ENCODE data around the gene FYB1. TPM values are rescaled to one million over a fixed set of nuclear protein-coding genes. Genes with fewer than 3 reads are reported as not detected.

The FYB1 gene
- total RNA-seq, 1 donor from 2014 or later: 0.55 TPM

DNA sequence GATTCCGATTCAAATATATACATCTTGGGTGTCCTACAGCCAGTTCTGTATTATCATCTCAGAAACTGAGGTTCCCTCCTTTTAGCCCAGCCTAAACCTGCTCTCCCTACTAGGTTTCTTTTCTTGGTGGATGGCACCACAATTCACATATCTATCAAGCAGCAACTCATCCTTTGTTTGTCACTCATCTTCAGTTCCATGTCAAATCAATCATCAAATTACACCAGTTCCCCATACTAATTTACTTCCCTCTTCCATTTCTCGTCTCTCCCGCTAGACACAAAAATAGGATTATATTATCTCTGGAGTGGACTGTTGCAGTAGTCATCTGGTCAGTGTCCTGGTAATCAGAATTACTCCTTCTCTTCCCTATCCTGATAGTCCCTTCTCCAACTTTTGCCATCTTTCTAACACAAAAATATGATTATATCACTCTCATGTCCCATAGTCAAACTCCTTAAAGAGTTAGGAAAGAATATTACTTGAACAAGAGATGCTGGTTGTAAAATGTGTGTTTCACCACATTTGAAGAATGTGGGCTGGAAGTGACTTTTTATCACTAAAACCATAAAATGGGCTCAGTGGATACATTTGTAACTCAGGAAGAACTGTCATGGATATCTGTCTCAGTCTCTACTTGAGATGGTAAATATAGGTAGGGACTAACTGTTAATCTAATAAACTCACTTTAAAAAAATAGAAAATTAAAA lies 76.1 kb downstream of the FYB1 start:
- no peaks in the 10 kb centered on the region for H3K4me1 Mint-ChIP-seq

DNA sequence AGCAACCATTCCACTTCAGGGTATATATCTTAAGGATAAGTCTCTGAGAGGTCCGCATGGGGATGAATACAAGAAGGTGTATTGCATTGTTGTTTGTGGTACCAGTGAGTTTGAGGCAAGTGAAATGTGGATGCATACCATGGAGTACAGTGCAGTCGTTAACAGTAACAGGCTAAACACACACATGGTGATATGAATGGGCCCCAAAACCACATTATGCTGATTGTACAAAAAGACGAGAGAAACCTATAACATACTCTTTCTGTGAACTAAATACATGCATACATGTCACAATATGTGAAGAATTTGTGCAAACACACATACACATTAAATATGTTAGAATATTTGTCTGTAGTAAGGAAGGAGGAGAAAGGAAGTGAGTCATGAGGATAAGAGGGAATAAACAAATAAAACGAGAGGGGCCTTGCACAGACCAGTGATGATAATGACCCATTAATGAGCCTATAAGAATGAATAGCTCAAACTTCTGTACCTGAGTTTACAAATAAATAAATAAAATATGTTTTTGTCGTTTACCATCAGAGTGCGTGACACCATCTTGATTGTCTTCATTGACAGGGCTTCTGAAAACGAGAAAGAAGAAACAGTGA lies 78.7 kb downstream of the FYB1 start:
- H3K36me3 Mint-ChIP-seq (ENCODE audit: low read depth): no peaks in the 10 kb centered on the region
- ATAC-seq (ENCODE audit: low read depth): no peak
- H3K9me3 Mint-ChIP-seq: no peaks in the 10 kb centered on the region
- POLR2A ChIA-PET: no interaction called here
- no peak overlapping the region for H3K4me3 Mint-ChIP-seq
- H3K4me1 Mint-ChIP-seq: no peaks in the 10 kb centered on the region
- TF ChIP-seq, protein P1, sequence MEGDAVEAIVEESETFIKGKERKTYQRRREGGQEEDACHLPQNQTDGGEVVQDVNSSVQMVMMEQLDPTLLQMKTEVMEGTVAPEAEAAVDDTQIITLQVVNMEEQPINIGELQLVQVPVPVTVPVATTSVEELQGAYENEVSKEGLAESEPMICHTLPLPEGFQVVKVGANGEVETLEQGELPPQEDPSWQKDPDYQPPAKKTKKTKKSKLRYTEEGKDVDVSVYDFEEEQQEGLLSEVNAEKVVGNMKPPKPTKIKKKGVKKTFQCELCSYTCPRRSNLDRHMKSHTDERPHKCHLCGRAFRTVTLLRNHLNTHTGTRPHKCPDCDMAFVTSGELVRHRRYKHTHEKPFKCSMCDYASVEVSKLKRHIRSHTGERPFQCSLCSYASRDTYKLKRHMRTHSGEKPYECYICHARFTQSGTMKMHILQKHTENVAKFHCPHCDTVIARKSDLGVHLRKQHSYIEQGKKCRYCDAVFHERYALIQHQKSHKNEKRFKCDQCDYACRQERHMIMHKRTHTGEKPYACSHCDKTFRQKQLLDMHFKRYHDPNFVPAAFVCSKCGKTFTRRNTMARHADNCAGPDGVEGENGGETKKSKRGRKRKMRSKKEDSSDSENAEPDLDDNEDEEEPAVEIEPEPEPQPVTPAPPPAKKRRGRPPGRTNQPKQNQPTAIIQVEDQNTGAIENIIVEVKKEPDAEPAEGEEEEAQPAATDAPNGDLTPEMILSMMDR (IDR thresholded peaks at IDR 0.05): no peak
- H3K27me3 Mint-ChIP-seq: no peaks in the 10 kb centered on the region
- CTCF ChIA-PET: no interaction called here
- intact Hi-C loops (cut with micrococcal nuclease): no loop called here
- no peak overlapping the region for H3K27ac Mint-ChIP-seq
- DNase-seq: no peak

More for the DNA sequence above, 76.1 kb downstream of the FYB1 start:
- H3K27me3 Mint-ChIP-seq: no peaks in the 10 kb centered on the region
- H3K9me3 Mint-ChIP-seq: no peaks in the 10 kb centered on the region
- ChIA-PET POLR2A (no interaction called here), CTCF (no interaction called here)
- DNase-seq: no peak
- H3K4me3 Mint-ChIP-seq: no peak overlapping the region
- intact Hi-C loops (cut with micrococcal nuclease): no loop called here
- H3K27ac Mint-ChIP-seq: no peak overlapping the region
- TF ChIP-seq, protein P1 (IDR thresholded peaks at IDR 0.05): no peak
- no peak for ATAC-seq (ENCODE audit: low read depth)
- no peaks in the 10 kb centered on the region for H3K36me3 Mint-ChIP-seq (ENCODE audit: low read depth)

DNA sequence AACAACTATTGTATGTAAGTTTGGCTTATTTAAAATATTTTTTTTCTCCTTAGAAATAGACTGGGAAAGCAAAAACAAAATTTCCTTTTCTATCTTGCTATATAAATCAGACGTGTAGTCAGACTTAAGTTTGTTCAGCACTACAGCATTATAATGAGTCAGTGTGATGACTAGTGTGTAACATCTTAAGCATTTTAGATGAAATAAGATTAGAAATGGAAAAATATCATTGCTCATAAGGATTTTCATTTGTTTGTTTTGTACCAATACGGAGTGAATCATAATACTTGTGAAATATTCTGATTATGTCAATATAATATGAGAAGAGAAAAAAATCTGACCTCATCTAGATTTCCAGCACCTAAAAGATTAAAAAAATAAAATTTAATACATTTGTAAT lies 80.5 kb downstream of the FYB1 start:
- ChIA-PET POLR2A (no interaction called here), CTCF (no interaction called here)
- Mint-ChIP-seq H3K27ac (no peak overlapping the region), H3K27me3 (no peaks in the 10 kb centered on the region), H3K9me3 (no peaks in the 10 kb centered on the region), H3K36me3 (ENCODE audit: low read depth) (no peaks in the 10 kb centered on the region), H3K4me3 (no peak overlapping the region), H3K4me1 (no peaks in the 10 kb centered on the region)
- no peak for ATAC-seq (ENCODE audit: low read depth)
- intact Hi-C loops (cut with micrococcal nuclease): no loop called here
- no peak for DNase-seq
- TF ChIP-seq, protein P1 (IDR thresholded peaks at IDR 0.05): no peak

DNA sequence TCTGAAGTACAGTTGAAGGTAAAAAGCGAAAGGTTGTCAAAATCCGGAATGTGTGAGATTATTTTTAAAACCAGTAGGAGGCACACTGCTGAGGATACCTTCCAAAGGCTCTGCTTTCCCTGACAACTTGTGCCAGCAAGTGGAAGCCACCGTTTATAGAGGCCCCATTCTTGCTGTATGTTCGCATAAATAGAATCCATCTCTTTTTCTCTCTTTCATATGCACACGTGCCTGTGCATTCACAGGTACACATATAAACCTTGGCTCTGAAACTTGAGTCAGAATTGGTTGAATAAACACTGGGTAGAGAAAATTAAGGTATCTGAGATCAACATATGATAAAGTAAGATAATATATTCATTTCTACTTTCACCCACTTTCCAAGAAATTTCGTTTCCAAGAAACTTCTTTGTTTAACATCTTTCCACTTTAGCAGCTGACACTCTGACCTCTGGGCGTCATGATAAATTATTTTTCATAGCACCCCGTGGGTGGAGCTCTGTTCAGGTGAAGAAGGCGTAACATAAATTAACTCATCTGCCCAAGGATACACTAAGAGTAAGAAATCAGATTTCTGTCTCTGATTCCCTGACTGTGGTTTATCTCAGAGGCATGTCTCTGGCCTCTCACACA lies 81.4 kb downstream of the FYB1 start:
- no peaks in the 10 kb centered on the region for H3K4me1 Mint-ChIP-seq
- intact Hi-C loops (cut with micrococcal nuclease): no loop called here
- ATAC-seq (ENCODE audit: low read depth) (no peak), DNase-seq (no peak)
- no peaks in the 10 kb centered on the region for H3K36me3 Mint-ChIP-seq (ENCODE audit: low read depth)
- ChIA-PET CTCF (no interaction called here), POLR2A (no interaction called here)
- H3K4me3 Mint-ChIP-seq: no peak overlapping the region
- no peaks in the 10 kb centered on the region for H3K9me3 Mint-ChIP-seq
- no peaks in the 10 kb centered on the region for H3K27me3 Mint-ChIP-seq
- TF ChIP-seq, protein P1 (IDR thresholded peaks at IDR 0.05): no peak
- no peak overlapping the region for H3K27ac Mint-ChIP-seq

GRCh38 chr5:39137391-39137790 lies 82.0 kb downstream of the FYB1 start:
- intact Hi-C loops (cut with micrococcal nuclease): no loop called here
- Mint-ChIP-seq H3K36me3 (ENCODE audit: low read depth) (no peaks in the 10 kb centered on the region), H3K4me1 (no peaks in the 10 kb centered on the region), H3K27ac (no peak overlapping the region), H3K4me3 (no peak overlapping the region), H3K27me3 (no peaks in the 10 kb centered on the region), H3K9me3 (no peaks in the 10 kb centered on the region)
- CTCF ChIA-PET: no interaction called here
- DNase-seq: no peak
- POLR2A ChIA-PET: no interaction called here
- no peak for ATAC-seq (ENCODE audit: low read depth)
- TF ChIP-seq, protein P1 (IDR thresholded peaks at IDR 0.05): no peak
